GM12872 (cell line): ENCODE data around the gene PCSK2.

Experiments
- CTCF ChIP-seq: IDR thresholded peaks from 3 replicates; pipeline ENCODE4 v1.5.1; 2011; ENCODE audit warnings: low read depth, mild to moderate bottlenecking, low read length, moderate library complexity; ENCODE audit not compliant: insufficient read depth

The PCSK2 gene

GRCh38 chr20:17500826-17501225 is 274.0 kb downstream of the PCSK2 start:
- TF ChIP-seq CTCF, result no peak

- TF ChIP-seq CTCF, result no peak
Measured at GRCh38 chr20:17501701-17502100, 274.9 kb downstream of the PCSK2 start.

- no peak for TF ChIP-seq CTCF
Measured at GRCh38 chr20:17502105-17502504, 275.3 kb downstream of the PCSK2 start.

- TF ChIP-seq CTCF, result no peak
Measured at GRCh38 chr20:17503301-17504065, 276.6 kb downstream of the PCSK2 start.

- no peak for TF ChIP-seq CTCF
Measured at GRCh38 chr20:17504066-17504897, 277.4 kb downstream of the PCSK2 start.

- peak; percentile 50 for TF ChIP-seq CTCF
Measured at GRCh38 chr20:17504898-17505635, 278.2 kb downstream of the PCSK2 start.
